GM10847 (cell line): ENCODE data around the gene ARHGAP45.

ENCODE experiments used
- POLR2A ChIP-seq: IDR thresholded peaks from 2 replicates; pipeline ENCODE4 v1.6.1; 2011; ENCODE audit not compliant: insufficient read length; ENCODE audit errors: extremely low read depth

ARHGAP45 gene

DNA sequence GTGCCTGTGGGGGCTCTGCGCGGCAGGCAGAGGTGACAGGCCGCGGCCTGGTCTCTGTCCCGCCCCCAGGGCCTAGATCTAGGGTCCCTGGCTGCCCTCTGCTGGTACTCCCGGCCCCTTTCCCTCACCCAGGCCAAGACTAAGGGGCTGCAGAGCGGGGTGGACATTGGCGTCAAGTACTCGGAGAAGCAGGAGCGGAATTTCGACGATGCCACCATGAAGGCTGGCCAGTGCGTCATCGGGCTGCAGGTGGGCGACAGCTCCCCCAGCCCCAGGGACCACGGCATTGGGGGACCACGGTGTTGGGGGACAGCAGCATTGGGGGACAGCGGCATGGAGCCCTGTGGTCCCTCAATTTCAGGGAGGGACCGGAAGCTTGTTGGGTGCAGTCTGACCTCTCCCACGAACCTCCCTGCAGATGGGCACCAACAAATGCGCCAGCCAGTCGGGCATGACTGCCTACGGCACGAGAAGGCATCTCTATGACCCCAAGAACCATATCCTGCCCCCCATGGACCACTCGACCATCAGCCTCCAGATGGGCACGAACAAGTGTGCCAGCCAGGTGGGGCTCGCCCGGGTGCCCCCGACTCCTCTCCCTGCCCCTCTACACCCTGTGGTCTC is 30.9 kb upstream of the ARHGAP45 start:
- no peak for TF ChIP-seq POLR2A

DNA sequence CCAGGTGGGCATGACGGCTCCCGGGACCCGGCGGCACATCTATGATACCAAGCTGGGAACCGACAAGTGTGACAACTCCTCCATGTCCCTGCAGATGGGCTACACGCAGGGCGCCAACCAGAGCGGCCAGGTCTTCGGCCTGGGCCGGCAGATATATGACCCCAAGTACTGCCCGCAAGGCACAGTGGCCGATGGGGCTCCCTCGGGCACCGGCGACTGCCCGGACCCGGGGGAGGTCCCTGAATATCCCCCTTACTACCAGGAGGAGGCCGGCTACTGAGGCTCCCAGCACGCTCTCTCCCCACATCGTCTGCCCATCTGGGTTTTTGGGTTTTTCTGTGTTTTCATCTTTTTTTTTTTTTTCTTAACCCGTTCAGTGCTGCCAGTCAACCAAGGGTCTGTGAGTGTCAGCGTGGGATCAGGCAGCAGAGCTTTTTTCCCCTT is 29.3 kb upstream of the ARHGAP45 start:
- TF ChIP-seq POLR2A: no peak

DNA sequence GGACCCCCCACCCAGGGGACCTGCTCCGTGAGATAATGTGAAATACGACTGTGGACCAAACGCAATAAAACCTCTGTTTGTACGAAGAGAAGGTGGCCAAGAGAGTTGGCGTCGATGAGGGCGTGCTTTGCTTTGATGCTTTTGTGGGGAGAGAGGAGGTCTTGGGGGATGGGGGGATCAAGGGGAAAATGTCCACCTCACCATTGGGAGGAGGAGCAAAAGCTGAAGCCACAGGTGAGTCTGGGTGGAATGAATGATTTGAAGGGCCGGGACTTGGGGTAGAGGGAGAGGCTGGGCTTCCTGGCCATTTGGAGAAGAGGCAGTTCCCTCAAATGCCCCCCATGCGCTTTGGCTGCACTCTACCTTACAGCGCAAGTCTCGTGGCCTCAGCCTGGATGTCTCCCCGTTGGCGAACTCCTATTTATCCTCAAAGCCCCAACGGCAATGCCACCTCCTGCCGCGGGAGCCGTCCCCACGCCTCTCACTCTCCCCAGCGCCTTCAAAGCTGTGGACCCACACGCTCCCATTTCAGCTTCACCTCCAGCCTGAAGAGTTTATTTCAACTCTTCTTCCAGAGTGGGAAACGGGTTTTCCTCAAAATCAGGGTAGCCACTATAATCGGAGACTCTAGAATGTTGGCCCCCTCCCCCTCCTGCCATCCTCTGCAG is 27.9 kb upstream of the ARHGAP45 start:
- no peak for TF ChIP-seq POLR2A

- no peak for TF ChIP-seq POLR2A
These were observed 27.1 kb upstream of the ARHGAP45 start, which contains the start of gene ABCA7 for GRCh38 chr19:1039646-1040475. TSS of gene ABCA7 (plus strand) at chr19:1040107. CDS start at chr19:1041362, 1,255 bp downstream.

DNA sequence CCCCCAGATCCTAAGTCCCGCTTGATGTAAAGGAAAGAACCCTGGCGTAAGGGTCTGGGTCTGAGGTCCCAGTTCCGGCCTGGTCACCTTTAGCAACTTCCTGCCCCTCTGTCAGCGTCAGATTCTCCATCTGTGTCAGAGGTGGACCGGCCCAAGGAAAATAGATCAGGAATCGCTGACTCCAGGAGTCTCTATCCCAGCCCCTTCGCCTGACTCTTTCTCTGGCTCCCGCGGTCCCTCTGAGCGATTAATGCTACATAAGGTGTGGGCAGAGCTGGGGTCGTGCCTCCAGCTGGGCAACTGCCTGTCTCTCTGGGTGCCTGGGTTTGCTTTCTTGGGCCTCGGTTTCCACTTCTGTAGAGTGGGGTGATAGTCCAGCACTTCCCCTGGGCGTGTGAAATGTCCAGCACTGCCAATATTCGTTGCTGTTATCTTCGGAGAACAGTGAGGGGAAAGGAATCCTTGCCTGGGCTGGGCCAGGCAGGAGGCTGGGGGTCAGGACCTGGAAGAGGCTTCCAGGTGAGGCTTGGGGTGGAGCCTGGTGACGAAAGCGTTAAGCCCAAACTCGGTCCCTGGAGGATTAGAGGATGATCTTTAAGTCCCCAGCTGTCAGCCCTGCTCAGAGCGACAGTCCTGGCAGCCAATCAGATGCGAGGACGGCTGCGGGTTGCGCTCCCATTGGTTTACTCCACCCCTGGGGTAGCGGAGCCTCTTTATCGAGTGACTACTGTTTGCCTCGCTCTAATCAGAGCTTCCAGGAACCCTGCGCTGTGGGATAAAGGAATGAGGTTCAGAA is 26.3 kb upstream of the ARHGAP45 start:
- no peak for TF ChIP-seq POLR2A

GRCh38 chr19:1041272-1041834 is 25.6 kb upstream of the ARHGAP45 start:
- no peak for TF ChIP-seq POLR2A

DNA sequence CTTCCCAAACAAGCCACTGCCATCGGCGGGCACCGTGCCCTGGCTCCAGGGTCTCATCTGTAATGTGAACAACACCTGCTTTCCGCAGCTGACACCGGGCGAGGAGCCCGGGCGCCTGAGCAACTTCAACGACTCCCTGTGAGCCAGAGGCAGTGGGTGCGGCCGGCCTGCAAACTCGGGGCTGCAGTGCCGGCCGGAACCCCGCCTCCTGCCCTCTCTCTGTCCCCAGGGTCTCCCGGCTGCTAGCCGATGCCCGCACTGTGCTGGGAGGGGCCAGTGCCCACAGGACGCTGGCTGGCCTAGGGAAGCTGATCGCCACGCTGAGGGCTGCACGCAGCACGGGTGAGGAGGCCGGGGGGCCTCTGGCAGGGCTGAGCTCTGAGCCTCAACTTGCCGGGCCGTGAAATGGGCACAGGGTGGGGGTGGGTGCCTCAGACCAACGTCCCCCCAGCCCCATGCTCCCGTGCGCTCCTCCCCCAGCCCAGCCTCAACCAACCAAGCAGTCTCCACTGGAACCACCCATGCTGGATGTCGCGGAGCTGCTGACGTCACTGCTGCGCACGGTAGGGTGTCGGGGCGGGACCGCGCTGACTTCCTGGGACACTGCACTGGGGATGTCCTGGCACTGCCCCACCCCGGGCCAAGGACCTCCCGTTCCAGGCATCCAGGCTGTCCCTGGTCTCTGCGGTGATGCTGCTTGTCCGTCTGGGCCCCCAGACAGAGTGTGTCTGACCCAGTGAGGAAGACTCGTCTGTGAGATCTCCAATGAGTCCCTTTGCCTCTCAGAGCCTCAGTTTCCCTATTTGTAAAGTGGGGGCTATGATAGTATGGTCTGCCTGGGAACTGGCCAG is 24.9 kb upstream of the ARHGAP45 start:
- TF ChIP-seq POLR2A: no peak

DNA sequence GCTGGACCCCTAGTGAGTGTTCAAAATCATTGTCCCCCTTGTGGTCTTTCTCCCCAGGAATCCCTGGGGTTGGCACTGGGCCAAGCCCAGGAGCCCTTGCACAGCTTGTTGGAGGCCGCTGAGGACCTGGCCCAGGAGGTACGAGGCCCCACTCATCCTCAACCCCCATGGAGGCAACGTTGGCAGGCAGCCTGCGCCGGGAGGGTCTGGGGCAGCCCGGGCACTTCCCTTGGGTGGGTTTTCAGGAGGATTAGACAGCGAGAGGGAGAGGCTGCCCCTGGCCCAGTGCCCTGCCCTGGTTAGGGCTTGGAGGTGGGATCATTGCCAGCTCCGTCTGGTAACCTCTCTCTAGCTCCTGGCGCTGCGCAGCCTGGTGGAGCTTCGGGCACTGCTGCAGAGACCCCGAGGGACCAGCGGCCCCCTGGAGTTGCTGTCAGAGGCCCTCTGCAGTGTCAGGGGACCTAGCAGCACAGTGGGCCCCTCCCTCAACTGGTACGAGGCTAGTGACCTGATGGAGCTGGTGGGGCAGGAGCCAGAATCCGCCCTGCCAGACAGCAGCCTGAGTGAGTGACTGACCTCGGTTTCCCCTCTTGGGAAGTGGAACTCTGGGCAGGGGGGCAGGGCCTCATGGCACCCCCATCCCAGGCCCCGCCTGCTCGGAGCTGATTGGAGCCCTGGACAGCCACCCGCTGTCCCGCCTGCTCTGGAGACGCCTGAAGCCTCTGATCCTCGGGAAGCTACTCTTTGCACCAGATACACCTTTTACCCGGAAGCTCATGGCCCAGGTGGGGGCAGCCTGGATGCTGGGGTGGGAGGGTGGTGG is 24.1 kb upstream of the ARHGAP45 start:
- no peak for TF ChIP-seq POLR2A

DNA sequence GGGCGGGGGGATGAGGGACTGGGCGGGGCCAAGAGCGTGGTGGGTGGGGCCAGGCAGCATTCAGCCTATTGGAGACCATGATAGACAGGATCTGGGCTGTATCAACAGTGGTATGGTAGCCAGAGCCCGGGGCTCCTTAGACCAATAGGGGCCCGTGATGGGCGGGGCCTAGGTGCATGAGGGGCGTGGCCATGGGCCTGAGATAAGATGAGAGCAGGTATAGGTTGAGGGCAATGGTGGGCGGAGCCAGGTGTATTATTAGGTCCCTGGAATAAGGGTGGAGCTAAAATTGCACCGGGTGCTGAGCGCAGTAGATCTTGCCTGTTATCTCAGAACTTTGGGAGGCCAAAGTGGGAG is 21.7 kb upstream of the ARHGAP45 start:
- TF ChIP-seq POLR2A: no peak

GRCh38 chr19:1046117-1046626 is 20.8 kb upstream of the ARHGAP45 start:
- TF ChIP-seq POLR2A: no peak

DNA sequence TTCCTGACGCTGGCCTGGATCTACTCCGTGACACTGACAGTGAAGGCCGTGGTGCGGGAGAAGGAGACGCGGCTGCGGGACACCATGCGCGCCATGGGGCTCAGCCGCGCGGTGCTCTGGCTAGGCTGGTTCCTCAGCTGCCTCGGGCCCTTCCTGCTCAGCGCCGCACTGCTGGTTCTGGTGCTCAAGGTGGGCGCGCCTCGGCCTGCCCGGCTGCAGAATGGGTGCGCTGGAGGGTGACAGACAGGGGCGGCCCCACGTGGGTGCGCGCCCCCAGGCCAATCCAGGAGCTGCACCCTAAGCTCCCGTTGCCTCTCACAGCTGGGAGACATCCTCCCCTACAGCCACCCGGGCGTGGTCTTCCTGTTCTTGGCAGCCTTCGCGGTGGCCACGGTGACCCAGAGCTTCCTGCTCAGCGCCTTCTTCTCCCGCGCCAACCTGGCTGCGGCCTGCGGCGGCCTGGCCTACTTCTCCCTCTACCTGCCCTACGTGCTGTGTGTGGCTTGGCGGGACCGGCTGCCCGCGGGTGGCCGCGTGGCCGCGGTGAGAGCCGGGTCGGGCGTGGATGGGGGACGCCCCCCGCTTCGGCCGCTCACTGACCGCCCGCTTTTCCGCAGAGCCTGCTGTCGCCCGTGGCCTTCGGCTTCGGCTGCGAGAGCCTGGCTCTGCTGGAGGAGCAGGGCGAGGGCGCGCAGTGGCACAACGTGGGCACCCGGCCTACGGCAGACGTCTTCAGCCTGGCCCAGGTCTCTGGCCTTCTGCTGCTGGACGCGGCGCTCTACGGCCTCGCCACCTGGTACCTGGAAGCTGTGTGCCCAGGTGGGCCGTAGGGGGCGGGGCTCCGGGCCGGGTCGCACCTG is 19.9 kb upstream of the ARHGAP45 start:
- no peak for TF ChIP-seq POLR2A

- TF ChIP-seq POLR2A: no peak
These were observed 19.2 kb upstream of the ARHGAP45 start for GRCh38 chr19:1047696-1048147.
